Adrenal gland (tissue), 5 donors: Measurements from ENCODE around the gene LMX1B.

Experiments used
- POLR2A ChIP-seq, 2 donors: fragments of 450-650 bp; IDR thresholded peaks; one replicate each; pipeline ENCODE4 v1.6.1; 2017; ENCODE audit warnings: antibody characterized with exemption in 2 of 2, mild to moderate bottlenecking in 2 of 2, moderate library complexity in 1 of 2
- TF ChIP-seq, protein P1 (sequence below), 6 experiments: fragments of 450-650 bp in 4 of 6; fragments of 200-600 bp in 2 of 6; sonication (generic) in 1 of 6; IDR thresholded peaks; 1 replicate in 5 of 6; 2 replicates in 1 of 6; pipeline versions ENCODE4 v1.5.1 to v1.8.0; 2016 to 2021; ENCODE audit warnings: antibody characterized with exemption in 6 of 6, mild to moderate bottlenecking in 2 of 6, moderate library complexity in 1 of 6
- donor health status: DM: no; HTN: no; CAD: no.

- TF ChIP-seq, protein P1, sequence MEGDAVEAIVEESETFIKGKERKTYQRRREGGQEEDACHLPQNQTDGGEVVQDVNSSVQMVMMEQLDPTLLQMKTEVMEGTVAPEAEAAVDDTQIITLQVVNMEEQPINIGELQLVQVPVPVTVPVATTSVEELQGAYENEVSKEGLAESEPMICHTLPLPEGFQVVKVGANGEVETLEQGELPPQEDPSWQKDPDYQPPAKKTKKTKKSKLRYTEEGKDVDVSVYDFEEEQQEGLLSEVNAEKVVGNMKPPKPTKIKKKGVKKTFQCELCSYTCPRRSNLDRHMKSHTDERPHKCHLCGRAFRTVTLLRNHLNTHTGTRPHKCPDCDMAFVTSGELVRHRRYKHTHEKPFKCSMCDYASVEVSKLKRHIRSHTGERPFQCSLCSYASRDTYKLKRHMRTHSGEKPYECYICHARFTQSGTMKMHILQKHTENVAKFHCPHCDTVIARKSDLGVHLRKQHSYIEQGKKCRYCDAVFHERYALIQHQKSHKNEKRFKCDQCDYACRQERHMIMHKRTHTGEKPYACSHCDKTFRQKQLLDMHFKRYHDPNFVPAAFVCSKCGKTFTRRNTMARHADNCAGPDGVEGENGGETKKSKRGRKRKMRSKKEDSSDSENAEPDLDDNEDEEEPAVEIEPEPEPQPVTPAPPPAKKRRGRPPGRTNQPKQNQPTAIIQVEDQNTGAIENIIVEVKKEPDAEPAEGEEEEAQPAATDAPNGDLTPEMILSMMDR (IDR thresholded peaks at IDR 0.05), result no peak
- no peak for TF ChIP-seq POLR2A (IDR thresholded peaks at IDR 0.05)
These were observed 11.2 kb downstream of the LMX1B start for GRCh38 chr9:126624912-126625311.
